OCI-LY1 (cell line): ENCODE results near the gene TAS1R3.

Source experiments
- H2AFZ ChIP-seq: fragments of 200-600 bp; sonication (generic), shearing (Covaris generic); 2 replicates; pipeline ENCODE4 v1.6.0; 2014; ENCODE audit warnings: antibody characterized with exemption, mild to moderate bottlenecking, low read length
- H3F3A ChIP-seq: fragments of 200-600 bp; sonication (generic), shearing (Covaris generic); 2 replicates; pipeline ENCODE4 v1.6.0; 2014; ENCODE audit warnings: mild to moderate bottlenecking, antibody characterized with exemption, low read length, moderate library complexity; ENCODE audit not compliant: insufficient read depth
- H3K27ac ChIP-seq: fragments of 200-600 bp; sonication (generic); 2 replicates; pipeline ENCODE4 v1.5.1; 2014; ENCODE audit warnings: low read length, mixed run types, mild to moderate bottlenecking, low read depth; ENCODE audit not compliant: poor library complexity, severe bottlenecking
- H3K27me3 ChIP-seq: fragments of 200-600 bp; sonication (generic); 2 replicates; pipeline ENCODE4 v1.6.0; 2014; ENCODE audit warnings: antibody characterized with exemption, mild to moderate bottlenecking, low read length, moderate library complexity; ENCODE audit not compliant: insufficient read depth
- H3K36me3 ChIP-seq: fragments of 200-600 bp; sonication (generic); 2 replicates; pipeline ENCODE4 v1.6.1; 2014; ENCODE audit warnings: mild to moderate bottlenecking, antibody characterized with exemption, low read length, moderate library complexity, mixed read lengths; ENCODE audit not compliant: insufficient read depth
- H3K4me1 ChIP-seq: fragments of 200-600 bp; sonication (generic); 2 replicates; pipeline ENCODE4 v1.5.1; 2014; ENCODE audit warnings: mild to moderate bottlenecking, low read length, moderate library complexity; ENCODE audit not compliant: insufficient read depth, severe bottlenecking
- H3K4me2 ChIP-seq: fragments of 200-600 bp; sonication (generic), shearing (Covaris generic); 2 replicates; pipeline ENCODE4 v1.6.1; 2014; ENCODE audit warnings: low read length
- H3K4me3 ChIP-seq: fragments of 200-600 bp; sonication (generic); 2 replicates; pipeline ENCODE4 v1.5.1; 2014; ENCODE audit warnings: low read length, low read depth, mild to moderate bottlenecking, mixed read lengths; ENCODE audit not compliant: poor library complexity, severe bottlenecking
- H3K79me2 ChIP-seq: fragments of 200-600 bp; shearing (Covaris generic); 2 replicates; pipeline ENCODE4 v1.6.1; 2016; ENCODE audit warnings: mixed run types, low read length, mixed read lengths; ENCODE audit not compliant: insufficient read depth
- H3K9ac ChIP-seq: fragments of 200-600 bp; sonication (generic), shearing (Covaris generic); 2 replicates; pipeline ENCODE4 v1.6.1; 2014; ENCODE audit warnings: mild to moderate bottlenecking, low read length, mixed read lengths
- H3K9me2 ChIP-seq: fragments of 200-600 bp; sonication (generic), shearing (Covaris generic); 2 replicates; pipeline ENCODE4 v1.6.1; 2014; ENCODE audit warnings: low read depth, mild to moderate bottlenecking, low read length, mixed read lengths
- H3K9me3 ChIP-seq: fragments of 200-600 bp; shearing (Covaris generic); 2 replicates; pipeline ENCODE4 v1.6.1; 2014; ENCODE audit warnings: low read length, mixed read lengths
- H4K20me1 ChIP-seq: fragments of 200-600 bp; sonication (generic), shearing (Covaris generic); 2 replicates; pipeline ENCODE4 v1.6.0; 2016; ENCODE audit warnings: mild to moderate bottlenecking, low read length; ENCODE audit not compliant: insufficient read depth
- EZH2 ChIP-seq: fragments of 200-600 bp; sonication (generic), shearing (Covaris generic); IDR thresholded peaks from 2 replicates; pipeline ENCODE4 v1.8.0; 2017; ENCODE audit warnings: borderline replicate concordance, mixed run types, mild to moderate bottlenecking, antibody characterized with exemption, low read length, moderate library complexity, mixed read lengths
- TF ChIP-seq, protein P1 (sequence below): fragments of 200-600 bp; sonication (generic), shearing (Covaris generic); IDR thresholded peaks from 2 replicates; pipeline ENCODE4 v1.5.1; 2017; ENCODE audit warnings: mild to moderate bottlenecking, antibody characterized with exemption, low read length, moderate library complexity, mixed read lengths

The TAS1R3 gene

DNA sequence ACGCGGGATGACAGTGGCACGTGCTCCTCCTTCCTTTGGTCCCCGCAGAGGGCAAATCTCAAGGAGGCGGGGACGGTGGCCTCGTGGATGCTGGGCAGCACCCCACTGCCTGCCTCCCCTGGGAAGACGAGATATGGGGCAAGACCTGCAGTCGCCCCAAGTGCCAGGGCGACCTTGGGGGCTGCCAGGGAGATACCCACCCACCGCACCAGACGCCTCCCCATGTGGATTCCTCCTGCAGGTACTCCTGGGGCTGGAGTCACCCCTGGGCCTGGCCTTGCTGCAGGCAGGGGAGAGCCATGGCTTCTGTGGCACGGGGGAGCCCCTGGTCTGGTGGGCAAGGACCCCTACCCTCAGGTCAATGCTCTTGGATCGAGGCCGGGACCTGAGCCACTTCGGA lies 49.8 kb downstream of the TAS1R3 start:
- Histone ChIP-seq H3K36me3 (peaks cover 28% of the 10 kb centered on the region), H3K27ac (no peak overlapping the region), H3K9me3 (no peaks in the 10 kb centered on the region), H3K4me2 (no peak overlapping the region), H3K79me2 (no peaks in the 10 kb centered on the region), H3K27me3 (no peaks in the 10 kb centered on the region), H3K9ac (no peak overlapping the region), H3K9me2 (no peaks in the 10 kb centered on the region), H3K4me1 (peaks cover 12% of the 10 kb centered on the region), H3K4me3 (no peak overlapping the region), H4K20me1 (no peaks in the 10 kb centered on the region), H3F3A (no peaks in the 10 kb centered on the region), H2AFZ (no peak overlapping the region)
- TF ChIP-seq, protein P1, sequence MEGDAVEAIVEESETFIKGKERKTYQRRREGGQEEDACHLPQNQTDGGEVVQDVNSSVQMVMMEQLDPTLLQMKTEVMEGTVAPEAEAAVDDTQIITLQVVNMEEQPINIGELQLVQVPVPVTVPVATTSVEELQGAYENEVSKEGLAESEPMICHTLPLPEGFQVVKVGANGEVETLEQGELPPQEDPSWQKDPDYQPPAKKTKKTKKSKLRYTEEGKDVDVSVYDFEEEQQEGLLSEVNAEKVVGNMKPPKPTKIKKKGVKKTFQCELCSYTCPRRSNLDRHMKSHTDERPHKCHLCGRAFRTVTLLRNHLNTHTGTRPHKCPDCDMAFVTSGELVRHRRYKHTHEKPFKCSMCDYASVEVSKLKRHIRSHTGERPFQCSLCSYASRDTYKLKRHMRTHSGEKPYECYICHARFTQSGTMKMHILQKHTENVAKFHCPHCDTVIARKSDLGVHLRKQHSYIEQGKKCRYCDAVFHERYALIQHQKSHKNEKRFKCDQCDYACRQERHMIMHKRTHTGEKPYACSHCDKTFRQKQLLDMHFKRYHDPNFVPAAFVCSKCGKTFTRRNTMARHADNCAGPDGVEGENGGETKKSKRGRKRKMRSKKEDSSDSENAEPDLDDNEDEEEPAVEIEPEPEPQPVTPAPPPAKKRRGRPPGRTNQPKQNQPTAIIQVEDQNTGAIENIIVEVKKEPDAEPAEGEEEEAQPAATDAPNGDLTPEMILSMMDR: no peak
- TF ChIP-seq EZH2: no peak

GRCh38 chr1:1381294-1381693 lies 50.2 kb downstream of the TAS1R3 start:
- Histone ChIP-seq H3K27ac (no peak overlapping the region), H3F3A (no peaks in the 10 kb centered on the region), H3K36me3 (peaks cover 33% of the 10 kb centered on the region), H3K4me2 (no peak overlapping the region), H3K4me3 (no peak overlapping the region), H3K79me2 (no peaks in the 10 kb centered on the region), H3K9ac (no peak overlapping the region), H3K9me3 (no peaks in the 10 kb centered on the region), H3K27me3 (no peaks in the 10 kb centered on the region), H3K9me2 (no peaks in the 10 kb centered on the region), H4K20me1 (no peaks in the 10 kb centered on the region), H2AFZ (no peak overlapping the region), H3K4me1 (peaks cover 8% of the 10 kb centered on the region)
- TF ChIP-seq, protein P1: no peak
- TF ChIP-seq EZH2: no peak
